Measurements from ENCODE around the gene KMO. TPM values are rescaled to one million over a fixed set of nuclear protein-coding genes. Genes with fewer than 3 reads are reported as not detected.

The KMO gene
- total and polyA plus RNA-seq, 2 of the 13 experiments (the other 11 are each of a cell fraction or from before 2014, with no cell fraction given), result 0.01 TPM; not detected in 1

DNA sequence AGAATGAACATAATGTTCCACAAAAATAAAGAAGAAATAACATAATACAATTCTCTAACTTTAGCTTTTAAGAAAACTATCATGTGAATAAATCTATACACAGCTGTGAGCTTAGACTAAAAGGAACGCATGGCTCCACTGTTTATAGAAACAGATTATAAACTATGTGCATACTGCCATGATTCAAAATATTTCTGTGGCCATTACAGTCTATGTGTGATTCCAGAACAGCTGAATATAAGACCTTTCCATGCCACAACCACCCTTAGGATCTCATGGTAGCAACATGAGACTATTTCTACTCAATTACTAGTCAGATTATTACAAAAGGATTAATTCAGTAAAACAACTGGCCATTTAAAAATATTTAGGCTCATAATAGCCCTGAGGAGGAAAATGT is 104.1 kb downstream of the KMO start (continued):
- TF ChIP-seq, protein P1, sequence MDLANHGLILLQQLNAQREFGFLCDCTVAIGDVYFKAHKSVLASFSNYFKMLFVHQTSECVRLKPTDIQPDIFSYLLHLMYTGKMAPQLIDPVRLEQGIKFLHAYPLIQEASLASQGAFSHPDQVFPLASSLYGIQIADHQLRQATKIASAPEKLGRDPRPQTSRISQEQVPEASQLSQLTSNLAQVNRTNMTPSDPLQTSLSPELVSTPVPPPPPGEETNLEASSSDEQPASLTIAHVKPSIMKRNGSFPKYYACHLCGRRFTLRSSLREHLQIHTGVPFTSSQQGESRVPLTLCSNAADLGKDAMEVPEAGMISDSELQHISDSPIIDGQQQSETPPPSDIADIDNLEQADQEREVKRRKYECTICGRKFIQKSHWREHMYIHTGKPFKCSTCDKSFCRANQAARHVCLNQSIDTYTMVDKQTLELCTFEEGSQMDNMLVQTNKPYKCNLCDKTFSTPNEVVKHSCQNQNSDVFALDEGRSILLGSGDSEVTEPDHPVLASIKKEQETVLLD (CRISPR knock-in tag; IDR thresholded peaks at IDR 0.05; ENCODE audit: low read depth), result no peak

GRCh38 chr1:241637046-241637590 is 104.9 kb downstream of the KMO start:
- ChIA-PET CTCF (ENCODE audit: low intra/inter-chr PET ratio, low total read pairs) (no interaction called here), POLR2A (no interaction called here)
- no peak for ATAC-seq
- no peak for TF ChIP-seq ISL2 (CRISPR knock-in tag; IDR thresholded peaks at IDR 0.05)
- TF ChIP-seq MAFG (CRISPR knock-in tag; IDR thresholded peaks at IDR 0.05), result no peak
- TF ChIP-seq FOXJ3 (CRISPR knock-in tag; IDR thresholded peaks at IDR 0.05; ENCODE audit: borderline replicate concordance), result no peak
- no peak for TF ChIP-seq IRX3 (CRISPR knock-in tag; IDR thresholded peaks at IDR 0.05; ENCODE audit: borderline replicate concordance, low read depth)
- Histone ChIP-seq H3K9me3 (ENCODE audit: low read length) (no peaks in the 10 kb centered on the region), H3K4me1 (ENCODE audit: insufficient read depth, low read length) (peaks cover 39% of the 10 kb centered on the region), H3K4me3 (replicated peaks in 1 of 3; ENCODE audit: insufficient read depth in 1 of 3, low read depth in 2 of 3, low read length in 3 of 3) (peak overlapping the region in 1 of 3 experiments; percentile 85; a peak in 1 of 6 replicates), H3K4me2 (ENCODE audit: low read depth, low read length) (peak overlapping the region; percentile 77), H3K79me2 (ENCODE audit: insufficient read depth, low read length) (peaks cover 24% of the 10 kb centered on the region), H3K27me3 (ENCODE audit: control insufficient read depth in 1 of 2, insufficient read depth in 2 of 2, low read length in 2 of 2) (no peaks in the 10 kb centered on the region; a peak in 1 of 5 replicates), H4K20me1 (ENCODE audit: insufficient read depth, low read length) (peaks cover 6% of the 10 kb centered on the region; the same call in 1 of the 2 replicates), H2AFZ (ENCODE audit: low read length) (no peak overlapping the region), H3K36me3 (replicated peaks in 1 of 2; ENCODE audit: control insufficient read depth in 1 of 2, insufficient read depth in 2 of 2, low read length in 2 of 2) (peaks cover 2 to 18% of the 10 kb centered on the region in 2 experiments; a peak in 4 of 5 replicates), H3K9ac (ENCODE audit: insufficient read depth, low read depth, low read length) (no peak overlapping the region), H3K27ac (ENCODE audit: extremely low read length, insufficient read depth, low read length) (no peak overlapping the region)
- DNase-seq (ENCODE audit: low spot score), result no peak
- in situ Hi-C loops (cut with HindIII; ENCODE audit: extremely low pct_ligation_motif_present, low pct_unique_long_range_greater_than_20kb) (loop anchor here (10.0 kb wide), 1 partner anchor 112 kb away; no protein-coding TSS in a partner anchor), intact Hi-C loops (cut with micrococcal nuclease; ENCODE audit: unreplicated experiment) (no loop called here)
- BruUV-seq (replicated peaks), result no TSS peak
- FAIRE-seq, result no peak

Data from HepG2 (cell line).